AG09309 (cell line): Measurements from ENCODE around the gene IFNA21.
"Not testable (repeated sequence)": the region's sequence is repeated elsewhere in the genome, so short reads cannot be mapped to it uniquely, and the experiment has no call there.

ENCODE experiments used
- DNase-seq: peaks from one replicate; pipeline ENCODE4 v3.0.0-alpha.2; 2010; ENCODE audit warnings: low read depth
- H3K4me3 ChIP-seq: 2 replicates; pipeline ENCODE4 v1.5.1; 2011; ENCODE audit warnings: mild to moderate bottlenecking, low read depth, low read length, moderate library complexity; ENCODE audit not compliant: control insufficient read depth
- CTCF ChIP-seq: IDR thresholded peaks from 2 replicates; pipeline ENCODE4 v1.5.1; 2011; ENCODE audit warnings: mild to moderate bottlenecking, low read depth, low read length, inconsistent platforms; ENCODE audit not compliant: insufficient read depth, control insufficient read depth; ENCODE audit errors: missing control alignments

IFNA21 gene

GRCh38 chr9:21182810-21183736 lies 16.6 kb upstream of the IFNA21 start:
- not testable (repeated sequence) for H3K4me3 ChIP-seq

GRCh38 chr9:21174671-21175070 lies 8.2 kb upstream of the IFNA21 start:
- TF ChIP-seq CTCF, result no peak
- no peak overlapping the region for H3K4me3 ChIP-seq
- DNase-seq, result no peak

More at GRCh38 chr9:21182810-21183736, 16.6 kb upstream of the IFNA21 start:
- not testable (repeated sequence) for DNase-seq
- peak; percentile 37 for TF ChIP-seq CTCF

GRCh38 chr9:21172156-21172555 lies 5.7 kb upstream of the IFNA21 start:
- H3K4me3 ChIP-seq, result no peak overlapping the region
- DNase-seq, result no peak
- TF ChIP-seq CTCF, result no peak

- no peak for TF ChIP-seq CTCF
- no peak overlapping the region for H3K4me3 ChIP-seq
- no peak for DNase-seq
Measured at GRCh38 chr9:21171351-21171750, 4.9 kb upstream of the IFNA21 start.

GRCh38 chr9:21165516-21165915 lies 944 bp downstream of the IFNA21 start:
- TF ChIP-seq CTCF, result no peak
- H3K4me3 ChIP-seq, result no peak overlapping the region
- DNase-seq, result no peak

- DNase-seq, result no peak
- TF ChIP-seq CTCF, result no peak
- H3K4me3 ChIP-seq, result no peak overlapping the region
Measured at GRCh38 chr9:21160178-21160577, 6.3 kb downstream of the IFNA21 start.
